ENCODE results near the gene CSNK1G2. TPM values are rescaled to one million over a fixed set of nuclear protein-coding genes. Genes with fewer than 3 reads are reported as not detected.

CSNK1G2 gene
- total RNA-seq, 1 donor, result 69.5 TPM

DNA sequence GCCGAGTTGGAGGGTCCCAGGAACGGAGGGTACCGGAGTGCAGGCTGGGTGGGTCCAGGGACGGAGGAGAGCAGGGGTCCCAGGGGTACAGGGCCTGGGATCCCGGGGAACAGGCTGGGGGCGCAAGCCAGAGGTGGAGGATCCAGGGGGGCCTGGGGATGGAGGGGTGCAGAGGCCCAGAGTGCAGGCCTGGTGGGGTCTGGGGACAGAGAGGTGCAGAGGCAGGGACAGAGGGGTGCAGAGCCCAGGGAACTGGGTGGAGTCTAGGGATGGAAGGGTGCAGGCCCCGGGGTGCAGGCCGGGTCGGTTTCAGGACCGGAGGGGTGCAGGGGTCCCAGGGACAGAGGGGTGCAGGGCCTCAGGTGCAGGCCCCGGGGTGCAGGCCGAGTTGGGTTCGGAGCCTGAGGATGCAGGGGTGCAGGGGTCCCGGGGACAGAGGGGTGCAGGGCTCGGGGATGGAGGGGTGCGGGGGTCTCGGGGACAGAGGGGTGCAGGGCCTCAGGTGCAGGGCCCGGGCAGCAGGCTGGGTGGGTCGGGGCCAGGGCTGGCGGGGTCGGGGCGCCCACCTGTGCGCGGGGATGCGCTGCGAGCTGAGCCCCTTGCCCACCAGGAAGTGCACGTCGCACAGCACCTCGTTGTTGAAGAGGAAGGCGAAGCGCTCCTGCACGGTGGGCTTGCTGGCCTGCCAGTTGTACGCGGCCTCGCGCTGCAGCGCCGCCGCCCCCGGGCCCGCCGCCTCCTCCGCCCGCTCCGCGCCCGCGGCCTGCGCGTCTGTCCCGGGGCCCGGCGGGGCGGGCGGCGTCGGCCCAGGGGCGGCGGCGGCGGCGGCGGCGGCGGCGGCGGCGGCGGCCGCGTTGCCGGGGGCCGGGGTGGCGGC, 74.0 kb downstream of the CSNK1G2 start:
- DNase-seq (ENCODE audit: low read depth), result no peak
- TF ChIP-seq, protein P1, sequence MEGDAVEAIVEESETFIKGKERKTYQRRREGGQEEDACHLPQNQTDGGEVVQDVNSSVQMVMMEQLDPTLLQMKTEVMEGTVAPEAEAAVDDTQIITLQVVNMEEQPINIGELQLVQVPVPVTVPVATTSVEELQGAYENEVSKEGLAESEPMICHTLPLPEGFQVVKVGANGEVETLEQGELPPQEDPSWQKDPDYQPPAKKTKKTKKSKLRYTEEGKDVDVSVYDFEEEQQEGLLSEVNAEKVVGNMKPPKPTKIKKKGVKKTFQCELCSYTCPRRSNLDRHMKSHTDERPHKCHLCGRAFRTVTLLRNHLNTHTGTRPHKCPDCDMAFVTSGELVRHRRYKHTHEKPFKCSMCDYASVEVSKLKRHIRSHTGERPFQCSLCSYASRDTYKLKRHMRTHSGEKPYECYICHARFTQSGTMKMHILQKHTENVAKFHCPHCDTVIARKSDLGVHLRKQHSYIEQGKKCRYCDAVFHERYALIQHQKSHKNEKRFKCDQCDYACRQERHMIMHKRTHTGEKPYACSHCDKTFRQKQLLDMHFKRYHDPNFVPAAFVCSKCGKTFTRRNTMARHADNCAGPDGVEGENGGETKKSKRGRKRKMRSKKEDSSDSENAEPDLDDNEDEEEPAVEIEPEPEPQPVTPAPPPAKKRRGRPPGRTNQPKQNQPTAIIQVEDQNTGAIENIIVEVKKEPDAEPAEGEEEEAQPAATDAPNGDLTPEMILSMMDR (IDR thresholded peaks at IDR 0.05; ENCODE audit: insufficient read depth, low read depth, low read length), result no peak
- peak overlapping the region; percentile 63 for H3K4me3 ChIP-seq (ENCODE audit: low read depth, low read length)

DNA sequence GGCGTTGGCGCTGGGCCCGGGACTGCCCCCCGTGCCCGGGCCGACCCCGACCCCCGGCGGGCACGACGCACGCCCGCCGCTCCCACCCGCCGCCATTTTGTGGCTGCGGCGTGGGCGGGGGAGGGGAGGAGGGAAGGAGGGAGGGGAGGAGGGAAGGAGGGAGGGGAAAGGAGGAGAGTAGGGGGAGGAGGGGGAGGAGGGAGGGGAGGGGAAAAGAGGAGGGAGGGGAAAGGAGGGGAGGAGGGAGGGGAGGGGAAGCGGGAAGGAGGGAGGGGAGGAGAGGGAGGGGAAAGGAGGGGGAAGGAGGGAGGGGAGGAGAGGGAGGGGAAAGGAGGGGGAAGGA, 74.6 kb downstream of the CSNK1G2 start, which contains the start of gene BTBD2:
BTBD2 (minus strand) TSS at position 107 of the 343 bp plus-strand sequence; CDS start at position 96, 11 bp downstream.
- H3K4me3 ChIP-seq (ENCODE audit: low read depth, low read length), result peak within 1 kb of the TSS; percentile 63
- TF ChIP-seq, protein P1 (IDR thresholded peaks at IDR 0.05; ENCODE audit: insufficient read depth, low read depth, low read length), result no peak
- peak; percentile 87 for DNase-seq (ENCODE audit: low read depth)

- H3K4me3 ChIP-seq (ENCODE audit: low read depth, low read length), result peak overlapping the region; percentile 40
- TF ChIP-seq, protein P1 (IDR thresholded peaks at IDR 0.05; ENCODE audit: insufficient read depth, low read depth, low read length), result no peak
- DNase-seq (ENCODE audit: low read depth), result peak; percentile 89
Measured at GRCh38 chr19:2016041-2016807, 75.3 kb downstream of the CSNK1G2 start.

- DNase-seq (ENCODE audit: low read depth), result no peak
- TF ChIP-seq, protein P1 (IDR thresholded peaks at IDR 0.05; ENCODE audit: insufficient read depth, low read depth, low read length), result no peak
- H3K4me3 ChIP-seq (ENCODE audit: low read depth, low read length), result no peak overlapping the region
Measured at GRCh38 chr19:2018752-2019151, 77.8 kb downstream of the CSNK1G2 start.

- no peak overlapping the region for H3K4me3 ChIP-seq (ENCODE audit: low read depth, low read length)
- TF ChIP-seq, protein P1 (IDR thresholded peaks at IDR 0.05; ENCODE audit: insufficient read depth, low read depth, low read length), result no peak
- DNase-seq (ENCODE audit: low read depth), result no peak
Measured at GRCh38 chr19:2021453-2022140, 80.6 kb downstream of the CSNK1G2 start.

DNA sequence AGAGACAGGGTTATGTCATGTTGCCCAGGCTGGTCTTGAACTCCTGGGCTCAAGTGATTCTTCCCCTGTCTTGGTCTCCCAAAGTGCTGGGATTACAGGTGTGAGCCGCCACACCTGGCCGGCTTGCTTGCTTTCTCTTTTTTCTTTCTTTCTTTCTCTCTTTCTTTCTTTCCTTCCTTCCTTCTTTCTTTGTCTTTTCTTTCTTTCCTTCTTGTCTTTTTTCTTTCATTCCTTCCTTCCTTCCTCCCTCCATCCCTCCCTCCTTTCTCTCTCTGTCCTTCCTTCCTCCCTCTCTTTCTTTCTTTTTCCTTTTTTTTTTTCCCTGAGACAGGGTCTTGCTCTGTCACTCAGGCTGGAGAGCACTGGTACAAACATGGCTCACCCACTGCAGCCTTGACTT, 81.3 kb downstream of the CSNK1G2 start:
- DNase-seq (ENCODE audit: low read depth), result no peak
- TF ChIP-seq, protein P1 (IDR thresholded peaks at IDR 0.05; ENCODE audit: insufficient read depth, low read depth, low read length), result no peak
- no peak overlapping the region for H3K4me3 ChIP-seq (ENCODE audit: low read depth, low read length)

Measured in fibroblast of villous mesenchyme (primary cell).